ENCODE data around the gene NUPR1.
"Not testable (repeated sequence)": the region's sequence is repeated elsewhere in the genome, so short reads cannot be mapped to it uniquely, and the experiment has no call there.

Gene NUPR1

DNA sequence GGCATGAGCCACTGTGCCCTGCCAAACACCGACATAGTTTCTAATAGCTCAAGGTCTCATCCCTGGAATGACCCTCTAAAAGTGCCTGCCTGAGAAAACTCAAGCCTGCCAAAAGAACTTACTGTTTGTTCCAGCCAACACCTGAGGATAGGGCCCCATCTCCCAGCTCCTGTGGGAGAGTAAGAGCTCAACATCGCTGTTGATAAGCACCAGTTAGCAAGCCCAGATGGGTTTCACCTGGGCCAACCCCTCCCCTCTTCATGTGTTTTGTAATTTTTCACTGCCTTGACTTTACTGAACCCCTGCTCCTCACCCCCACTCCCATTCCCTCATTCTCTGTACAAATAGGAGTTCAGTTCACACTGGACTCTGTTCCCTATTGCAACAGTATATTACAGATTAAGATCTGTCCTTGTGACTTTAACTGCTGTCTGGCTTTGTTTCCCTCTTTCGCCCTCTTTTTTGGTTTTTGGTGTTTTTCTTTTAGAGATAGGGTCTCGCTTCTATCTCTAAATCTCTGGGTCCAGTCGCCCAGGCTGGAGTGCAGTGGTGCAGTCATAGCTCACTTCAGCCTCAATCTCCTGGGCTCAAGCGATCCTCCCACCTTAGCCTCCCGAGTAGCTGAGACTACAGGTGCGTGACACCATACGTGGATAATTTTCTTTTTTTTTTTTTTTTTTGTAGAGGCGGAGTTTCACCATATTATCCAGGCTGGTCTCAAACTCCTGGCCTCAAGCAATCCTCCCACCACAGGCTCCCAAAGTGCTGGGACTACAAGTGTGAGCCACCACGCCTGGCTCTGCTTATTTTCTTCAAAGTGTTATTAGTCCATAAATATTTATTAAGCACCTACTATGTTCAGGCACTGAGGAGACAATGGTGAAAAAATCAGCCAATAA, 12.3 kb downstream of the NUPR1 start:
- DNase-seq, result no peak

DNA sequence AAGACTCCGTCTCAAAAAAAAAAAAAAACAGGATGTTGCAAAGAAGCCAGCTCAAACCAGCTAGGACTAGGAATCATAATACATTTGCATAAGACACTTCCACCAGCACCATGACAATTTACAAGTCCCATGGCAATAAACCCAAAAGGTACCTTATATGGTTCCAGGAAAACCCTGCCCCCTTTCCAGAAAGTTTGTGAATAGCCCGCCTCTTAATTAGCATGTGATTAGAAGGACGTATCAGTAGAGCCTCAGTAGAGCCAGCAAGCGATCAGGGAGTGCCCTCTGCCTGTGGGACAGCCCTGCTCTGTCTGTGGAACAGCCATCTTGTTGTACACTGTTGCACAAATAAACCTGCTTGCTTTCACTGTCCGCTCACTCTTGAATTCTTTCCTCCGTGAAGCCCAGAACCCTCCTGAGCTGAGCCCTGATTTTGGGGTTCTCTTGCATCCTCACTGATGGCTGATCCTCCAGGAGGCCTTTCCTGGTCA, 14.0 kb downstream of the NUPR1 start:
- no peak for DNase-seq

DNA sequence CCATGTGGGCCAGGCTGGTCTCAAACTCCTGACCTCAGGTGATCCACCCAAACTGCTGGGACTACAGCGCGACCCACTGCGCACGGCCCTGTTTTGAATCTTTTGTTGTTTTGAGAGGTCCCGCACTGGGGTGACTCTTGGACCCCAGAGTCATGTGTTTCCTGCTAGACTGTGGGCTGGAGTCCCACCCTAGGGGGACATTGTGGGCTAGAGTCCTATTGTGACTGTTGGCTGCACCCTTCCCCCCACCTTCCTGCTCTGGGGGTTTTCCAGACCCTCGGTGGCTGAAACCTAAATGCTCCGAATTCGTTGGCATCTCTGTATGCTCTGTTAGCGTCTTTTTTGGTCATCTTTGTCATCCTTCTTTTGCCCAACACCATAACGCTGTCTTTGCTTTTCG, 16.0 kb downstream of the NUPR1 start:
- DNase-seq, result no peak

- no peak for DNase-seq
Observed at GRCh38 chr16:28521436-28521835, 17.3 kb downstream of the NUPR1 start.

- DNase-seq, result no peak
Observed at GRCh38 chr16:28520672-28521071, 18.1 kb downstream of the NUPR1 start.

DNA sequence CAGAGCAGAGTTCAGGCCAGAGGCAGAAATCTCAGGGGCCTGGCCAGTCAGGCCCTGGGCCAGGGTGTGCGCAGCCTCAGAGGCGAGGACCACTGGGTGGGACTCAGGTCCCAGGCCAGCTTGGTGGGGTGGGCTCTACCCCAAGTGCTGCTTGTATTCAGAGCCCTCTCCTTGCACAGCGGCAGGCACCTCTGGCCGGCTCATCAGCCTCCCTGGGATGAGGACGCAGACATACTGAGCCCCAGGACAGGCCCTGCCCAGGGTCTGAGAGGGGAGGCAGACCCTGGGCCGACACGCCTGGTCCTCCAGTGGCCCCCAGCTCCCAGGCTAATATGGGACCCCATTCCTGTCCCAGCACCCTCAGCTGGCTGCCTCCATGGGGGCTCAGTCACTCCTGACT, 24.5 kb downstream of the NUPR1 start:
- DNase-seq, result no peak

DNA sequence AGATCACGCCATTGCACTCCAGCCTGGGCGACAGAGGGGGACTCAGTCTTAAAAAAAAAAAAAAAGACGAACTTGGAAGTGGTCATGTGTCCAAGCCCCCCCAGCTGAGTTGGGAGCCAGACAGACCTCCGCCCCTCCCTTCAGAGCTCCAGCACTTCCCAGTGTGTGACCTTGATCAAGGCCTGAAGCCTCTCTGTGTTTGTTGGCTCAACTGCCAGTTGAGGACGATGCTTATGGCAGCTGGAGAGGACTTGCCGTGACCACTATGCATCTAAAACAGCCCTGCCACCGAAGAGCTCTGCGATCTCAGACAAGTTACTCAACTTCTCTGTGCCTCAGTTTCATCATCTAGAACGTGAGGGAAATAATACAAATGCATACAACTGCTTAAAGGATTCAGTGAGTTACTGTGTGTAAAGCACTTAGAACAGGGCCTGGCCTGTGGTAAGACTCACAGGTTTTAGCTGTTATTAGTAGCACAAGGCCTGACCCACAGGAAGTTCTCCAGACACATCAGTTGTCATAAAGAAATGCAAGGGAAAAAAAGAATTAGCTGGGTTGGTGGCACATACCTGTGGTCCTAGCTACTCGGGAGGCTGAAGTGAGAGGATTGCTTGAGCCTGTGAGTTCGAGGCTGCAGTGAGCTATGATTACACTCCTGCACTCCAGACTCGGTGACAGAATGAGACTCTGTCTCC, 25.1 kb downstream of the NUPR1 start:
- DNase-seq, result no peak

- no peak for DNase-seq
Observed at GRCh38 chr16:28511801-28512789, 26.7 kb downstream of the NUPR1 start.

- no peak for DNase-seq
Observed at GRCh38 chr16:28511031-28511430, 27.7 kb downstream of the NUPR1 start.

DNA sequence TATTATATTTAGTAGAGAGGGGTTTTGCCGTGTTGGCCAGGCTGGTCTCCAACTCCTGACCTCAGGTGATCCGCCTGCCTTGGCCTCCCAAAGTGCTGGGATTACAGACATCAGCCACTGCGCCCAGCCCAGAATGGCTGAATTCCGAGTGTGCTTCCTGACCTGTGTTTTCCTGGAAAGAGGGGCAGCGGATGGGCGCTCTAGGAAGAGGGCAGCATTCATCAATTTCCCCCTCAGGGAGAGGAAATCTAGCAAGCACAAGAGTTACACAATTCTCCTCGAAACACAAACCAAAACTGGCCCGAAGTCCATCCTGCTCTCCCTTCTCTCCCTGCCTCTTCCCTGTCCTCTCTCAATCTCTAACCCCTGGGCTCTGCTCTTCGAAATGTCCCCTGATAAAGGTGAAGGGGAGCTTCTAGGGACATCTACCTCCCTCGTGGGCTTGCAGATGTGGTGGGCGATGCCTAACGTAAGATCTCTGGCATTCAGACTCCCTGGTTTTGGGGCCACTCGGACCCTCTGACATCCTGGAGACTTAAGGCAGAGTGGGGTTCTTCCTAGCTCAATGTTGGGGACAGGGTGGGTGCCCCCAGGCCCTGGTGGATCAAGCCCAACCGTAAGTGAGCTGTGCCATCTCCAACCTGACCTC, 33.2 kb downstream of the NUPR1 start:
- no peak for DNase-seq

DNA sequence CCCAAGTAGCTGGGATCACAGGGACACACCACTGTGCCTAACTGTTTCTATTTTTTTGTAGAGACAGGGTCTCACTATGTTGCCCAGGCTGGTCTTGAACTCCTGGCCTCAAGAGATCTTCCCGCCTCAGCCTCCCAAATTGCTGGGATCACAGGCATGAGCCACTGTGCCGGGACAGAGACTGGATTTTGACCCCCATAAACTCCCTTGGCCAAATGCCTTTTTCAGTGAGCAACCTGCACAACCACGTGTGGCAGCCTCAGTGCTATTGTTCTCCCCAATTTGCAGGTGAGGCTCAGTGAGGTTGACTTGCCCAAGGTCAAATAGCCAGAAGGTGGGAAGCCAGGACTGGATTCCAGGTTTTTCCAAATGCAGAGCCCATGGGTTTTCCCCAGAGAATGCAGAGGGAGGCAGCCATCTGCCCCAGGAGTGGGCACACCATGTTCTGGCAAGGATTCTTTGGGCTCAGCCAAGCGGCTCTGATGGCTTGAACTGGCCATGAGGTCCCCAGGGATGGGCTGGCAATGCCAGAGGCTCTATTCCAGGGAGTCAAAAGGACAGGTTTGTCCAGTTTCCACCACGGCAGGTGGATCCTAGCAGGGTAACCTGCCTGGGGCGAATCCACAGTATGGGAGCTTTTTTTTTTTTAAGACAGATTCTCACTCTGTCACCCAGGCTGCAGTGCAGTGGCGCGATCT, 33.9 kb downstream of the NUPR1 start:
- DNase-seq, result no peak

DNA sequence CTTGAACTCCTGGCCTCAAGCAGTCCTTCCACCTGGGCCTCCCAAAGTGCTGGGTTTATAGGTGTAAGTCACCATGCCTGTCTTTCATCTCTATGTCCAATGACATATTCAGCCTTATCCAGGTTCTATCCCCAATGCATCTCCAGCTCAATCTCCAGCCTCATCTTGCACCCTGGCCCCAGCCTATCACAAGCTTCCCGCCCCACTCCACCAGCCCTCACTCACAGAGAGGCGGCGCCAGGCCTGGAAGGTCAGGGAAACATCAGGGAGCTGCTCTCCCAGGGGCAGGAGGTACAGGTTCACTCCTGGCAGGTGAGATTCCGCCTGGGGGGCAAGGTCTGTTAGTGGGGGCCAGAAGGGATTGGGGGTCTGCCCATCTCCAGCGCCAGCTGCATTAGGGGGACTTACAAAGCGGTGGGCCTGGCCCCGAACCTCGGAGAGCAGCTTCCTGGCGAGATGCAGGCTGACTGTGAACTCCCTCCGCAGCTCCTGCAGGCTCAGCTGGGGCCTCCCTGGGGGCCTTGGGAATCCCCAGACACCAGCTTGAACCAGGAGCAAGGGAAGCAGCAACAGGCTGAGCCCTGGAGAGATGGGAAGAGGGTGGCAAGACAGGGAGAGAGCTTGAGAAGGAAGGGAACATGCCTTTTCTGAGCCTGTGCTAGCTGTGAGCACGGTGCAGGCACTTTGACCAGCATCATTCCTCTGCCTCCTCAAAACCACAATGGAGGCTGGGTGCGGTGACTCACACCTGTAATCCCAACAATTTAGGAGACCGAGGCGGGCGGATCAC, 35.1 kb downstream of the NUPR1 start:
- no peak for DNase-seq

DNA sequence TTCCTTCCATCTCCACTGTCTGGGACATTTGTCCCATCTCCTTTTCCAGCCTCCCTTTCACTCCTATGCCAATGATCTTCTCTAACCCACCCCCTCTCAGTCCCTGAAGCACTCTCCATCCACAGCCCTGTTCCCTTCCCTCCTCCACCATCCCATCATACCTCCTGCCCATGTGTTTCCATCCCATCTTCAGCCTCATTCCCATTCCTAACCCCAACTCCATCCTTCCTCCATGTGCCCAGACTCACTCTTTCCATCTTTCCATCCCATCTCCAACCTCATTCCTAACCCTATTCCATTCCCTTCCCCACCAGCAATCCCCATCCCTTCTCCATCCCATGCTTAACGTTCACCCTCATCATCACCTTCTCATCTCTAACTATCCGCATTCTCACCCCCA, 36.5 kb downstream of the NUPR1 start:
- no peak for DNase-seq

- DNase-seq, result no peak
Observed at GRCh38 chr16:28501258-28502232, 37.2 kb downstream of the NUPR1 start.

DNA sequence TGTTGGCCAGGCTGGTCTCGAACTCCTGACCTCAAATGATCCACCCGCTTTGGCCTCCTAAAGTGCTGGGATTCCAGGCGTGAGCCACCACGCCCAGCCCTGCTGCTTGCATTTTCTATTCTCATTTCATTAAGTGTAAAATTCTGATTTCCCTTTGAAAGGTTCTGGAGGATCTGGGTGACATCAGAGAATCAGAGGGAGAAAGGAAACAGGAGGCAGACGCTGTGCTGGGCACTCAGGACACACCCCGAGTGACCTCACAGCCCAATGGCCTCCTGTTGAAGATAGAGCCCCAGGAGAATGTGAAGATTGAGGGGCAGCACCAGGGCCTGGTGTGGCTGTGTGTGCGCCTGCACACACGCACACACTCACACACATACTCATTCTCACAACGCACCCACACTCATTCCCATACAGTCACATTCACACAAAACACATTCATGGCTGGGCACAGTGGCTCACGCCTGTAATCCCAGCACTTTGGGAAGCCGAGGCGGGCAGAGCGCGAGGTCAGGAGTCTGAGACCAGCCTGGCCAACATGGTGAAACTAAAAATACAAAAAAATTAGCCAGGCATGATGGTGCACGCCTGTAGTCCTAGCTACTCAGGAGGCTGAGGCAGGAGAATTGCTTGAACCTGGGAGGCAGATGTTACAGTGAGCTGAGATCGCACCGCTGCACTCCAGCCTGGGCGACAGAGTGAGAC, 38.1 kb downstream of the NUPR1 start:
- DNase-seq, result not testable (repeated sequence)

DNA sequence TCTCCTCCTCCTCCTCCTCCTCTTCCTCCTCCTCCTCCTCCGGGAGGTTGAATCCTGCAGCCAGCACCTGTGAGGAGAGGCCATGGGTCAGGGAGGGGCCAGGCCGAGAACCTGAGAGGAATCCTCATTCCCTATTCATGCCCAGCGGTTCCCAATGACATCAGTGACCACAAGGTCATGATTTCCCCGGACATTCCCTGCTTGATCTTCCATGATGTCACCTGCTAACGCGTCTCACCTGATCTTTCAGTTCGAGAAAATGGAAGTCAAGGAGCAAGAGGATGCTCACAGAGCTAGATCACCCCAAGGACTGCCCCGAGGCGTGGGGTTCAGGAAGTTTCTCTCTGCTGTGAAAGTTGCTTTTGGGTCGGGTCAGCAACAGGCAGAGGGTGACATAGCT, 38.9 kb downstream of the NUPR1 start:
- DNase-seq, result no peak

DNA sequence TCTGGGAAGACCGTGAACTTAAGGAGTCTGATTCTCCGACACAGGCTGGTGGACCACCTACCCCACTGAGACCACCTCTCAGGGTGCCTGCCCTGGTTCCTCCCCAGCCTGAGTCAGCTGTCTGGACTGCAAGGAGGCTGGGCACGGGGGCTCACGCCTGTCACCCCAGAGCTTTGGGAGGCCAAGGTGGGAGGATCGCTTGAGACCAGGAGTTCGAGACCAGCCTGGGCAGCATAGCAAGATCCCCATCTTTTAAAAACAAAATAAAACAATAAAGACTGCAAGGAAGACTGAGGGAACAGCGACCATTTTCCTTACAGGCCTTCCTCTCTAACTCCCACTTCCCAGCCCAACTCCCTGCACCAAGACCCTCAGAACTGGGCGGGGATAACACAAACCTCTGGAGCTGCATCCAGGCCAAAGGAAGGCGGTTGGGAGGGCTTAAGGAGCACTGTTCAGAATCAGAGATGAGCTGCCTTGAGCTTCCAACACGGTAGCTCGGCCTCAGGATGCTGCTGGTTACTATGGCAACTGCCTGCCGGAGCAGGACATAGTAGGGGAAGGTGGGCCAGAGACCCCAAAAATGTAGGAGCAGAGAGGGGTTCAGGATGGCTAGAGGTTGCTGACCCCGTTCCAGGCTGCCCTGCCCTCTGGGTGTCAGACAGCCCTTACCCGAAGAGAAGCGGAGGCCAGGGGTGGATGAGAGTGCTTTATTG, 40.0 kb downstream of the NUPR1 start:
- no peak for DNase-seq

Measured in NCI-H1417 treated with DMSO at 0.1 percent for 48 hours (cell line).